ENCODE data around the gene RBM42. TPM values are rescaled to one million over a fixed set of nuclear protein-coding genes. Genes with fewer than 3 reads are reported as not detected.
"Not testable (repeated sequence)": the region's sequence is repeated elsewhere in the genome, so short reads cannot be mapped to it uniquely, and the experiment has no call there.

RBM42 gene
- total and polyA plus RNA-seq, 2 donors: 51.8 to 57.1 TPM

DNA sequence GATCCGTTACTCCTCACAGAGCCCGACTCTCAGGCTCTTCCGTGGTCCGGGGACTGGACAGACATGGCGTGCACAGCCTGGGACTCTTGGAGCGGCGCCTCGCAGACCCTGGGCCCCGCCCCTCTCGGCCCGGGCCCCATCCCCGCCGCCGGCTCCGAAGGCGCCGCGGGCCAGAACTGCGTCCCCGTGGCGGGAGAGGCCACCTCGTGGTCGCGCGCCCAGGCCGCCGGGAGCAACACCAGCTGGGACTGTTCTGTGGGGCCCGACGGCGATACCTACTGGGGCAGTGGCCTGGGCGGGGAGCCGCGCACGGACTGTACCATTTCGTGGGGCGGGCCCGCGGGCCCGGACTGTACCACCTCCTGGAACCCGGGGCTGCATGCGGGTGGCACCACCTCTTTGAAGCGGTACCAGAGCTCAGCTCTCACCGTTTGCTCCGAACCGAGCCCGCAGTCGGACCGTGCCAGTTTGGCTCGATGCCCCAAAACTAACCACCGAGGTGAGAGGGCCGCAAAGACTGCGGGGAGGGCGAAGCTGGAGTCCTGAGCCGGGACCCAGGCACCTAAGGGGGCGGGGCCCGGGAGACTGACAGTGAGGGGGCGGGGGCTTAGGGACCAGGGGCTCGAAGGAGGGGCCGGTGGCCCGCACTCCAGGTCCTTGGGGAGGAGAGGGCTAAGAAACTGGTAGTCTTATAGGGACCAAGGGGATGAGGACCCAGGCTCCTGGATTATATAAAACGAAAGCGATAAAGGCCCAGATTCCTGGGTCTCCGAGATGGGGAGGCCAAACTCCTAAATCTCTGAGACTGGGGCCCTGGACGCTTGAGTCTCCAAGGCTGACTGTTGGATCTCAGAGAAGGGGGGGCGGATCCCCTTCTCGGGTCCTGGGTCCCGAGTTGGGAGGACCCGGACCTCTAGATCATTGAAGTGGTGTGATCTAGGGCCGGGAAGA, 14.7 kb downstream of the RBM42 start:
- Histone ChIP-seq H3K27me3 (ENCODE audit: control insufficient read depth in 2 of 2, insufficient read depth in 1 of 2, low read length in 1 of 2) (peaks cover 0 to 13% of the 10 kb centered on the region in 2 donors), H3K36me3 (ENCODE audit: control insufficient read depth in 2 of 2, insufficient read depth in 2 of 2, low read length in 1 of 2) (peaks cover 0 to under 1% of the 10 kb centered on the region in 2 donors), H3K4me3 (ENCODE audit: low read length in 2 of 2) (peak overlapping the region; percentile 57 to 82), H3K4me1 (ENCODE audit: control insufficient read depth in 2 of 2, insufficient read depth in 2 of 2, low read length in 2 of 2) (peaks cover 24 to 51% of the 10 kb centered on the region in 2 donors), H3K27ac (ENCODE audit: low read depth in 1 of 2, low read length in 1 of 2) (peak overlapping the region; percentile 86 to 94), H3K9me3 (ENCODE audit: control insufficient read depth in 2 of 2, insufficient read depth in 1 of 2, low read length in 1 of 2) (no peaks in the 10 kb centered on the region)
- peak in 6 of 9 donors; percentile 71 to 89 (median 78) for DNase-seq (ENCODE audit: low read depth in 6 of 9, low spot score in 9 of 9)
- under 1% methylated on average over 69 of the region's 69 CpGs for WGBS

DNA sequence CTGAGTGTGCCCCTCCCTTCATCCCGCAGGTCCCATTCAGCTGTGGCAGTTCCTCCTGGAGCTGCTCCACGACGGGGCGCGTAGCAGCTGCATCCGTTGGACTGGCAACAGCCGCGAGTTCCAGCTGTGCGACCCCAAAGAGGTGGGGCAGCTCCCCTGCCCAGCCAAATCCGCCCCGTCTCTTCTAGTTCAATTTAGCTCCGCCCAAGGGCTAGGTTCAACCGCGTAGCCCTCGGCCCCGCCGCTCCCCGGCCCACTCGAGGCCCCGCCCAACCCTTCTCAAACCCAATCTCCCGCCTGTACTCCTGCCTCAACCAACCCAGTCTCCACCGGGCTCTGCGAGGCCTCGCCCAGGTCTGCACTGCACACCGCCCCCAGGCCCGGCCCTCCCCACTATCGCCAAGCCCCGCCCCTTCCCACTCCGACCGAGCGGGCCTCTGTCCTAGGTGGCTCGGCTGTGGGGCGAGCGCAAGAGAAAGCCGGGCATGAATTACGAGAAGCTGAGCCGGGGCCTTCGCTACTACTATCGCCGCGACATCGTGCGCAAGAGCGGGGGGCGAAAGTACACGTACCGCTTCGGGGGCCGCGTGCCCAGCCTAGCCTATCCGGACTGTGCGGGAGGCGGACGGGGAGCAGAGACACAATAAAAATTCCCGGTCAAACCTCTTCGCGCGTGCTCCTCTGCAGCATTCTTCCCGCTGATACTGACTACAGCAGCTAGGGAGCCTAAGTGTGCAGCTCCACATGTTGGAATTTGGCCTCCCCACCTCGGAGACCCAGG, 15.6 kb downstream of the RBM42 start:
- 1% methylated on average over 60 of the region's 60 CpGs for WGBS
- H3K36me3 ChIP-seq (ENCODE audit: control insufficient read depth in 2 of 2, insufficient read depth in 2 of 2, low read length in 1 of 2): no peaks in the 10 kb centered on the region
- peak overlapping the region; percentile 86 to 94 for H3K27ac ChIP-seq (ENCODE audit: low read depth in 1 of 2, low read length in 1 of 2)
- H3K9me3 ChIP-seq (ENCODE audit: control insufficient read depth in 2 of 2, insufficient read depth in 1 of 2, low read length in 1 of 2): no peaks in the 10 kb centered on the region
- peak overlapping the region; percentile 57 to 82 for H3K4me3 ChIP-seq (ENCODE audit: low read length in 2 of 2)
- DNase-seq (ENCODE audit: low read depth in 6 of 9, low spot score in 9 of 9): peak in 6 of 9 donors; percentile 71 to 92 (median 84)
- peaks cover 32 to 58% of the 10 kb centered on the region in 2 donors for H3K4me1 ChIP-seq (ENCODE audit: control insufficient read depth in 2 of 2, insufficient read depth in 2 of 2, low read length in 2 of 2)
- H3K27me3 ChIP-seq (ENCODE audit: control insufficient read depth in 2 of 2, insufficient read depth in 1 of 2, low read length in 1 of 2): peaks cover 0 to 13% of the 10 kb centered on the region in 2 donors

DNA sequence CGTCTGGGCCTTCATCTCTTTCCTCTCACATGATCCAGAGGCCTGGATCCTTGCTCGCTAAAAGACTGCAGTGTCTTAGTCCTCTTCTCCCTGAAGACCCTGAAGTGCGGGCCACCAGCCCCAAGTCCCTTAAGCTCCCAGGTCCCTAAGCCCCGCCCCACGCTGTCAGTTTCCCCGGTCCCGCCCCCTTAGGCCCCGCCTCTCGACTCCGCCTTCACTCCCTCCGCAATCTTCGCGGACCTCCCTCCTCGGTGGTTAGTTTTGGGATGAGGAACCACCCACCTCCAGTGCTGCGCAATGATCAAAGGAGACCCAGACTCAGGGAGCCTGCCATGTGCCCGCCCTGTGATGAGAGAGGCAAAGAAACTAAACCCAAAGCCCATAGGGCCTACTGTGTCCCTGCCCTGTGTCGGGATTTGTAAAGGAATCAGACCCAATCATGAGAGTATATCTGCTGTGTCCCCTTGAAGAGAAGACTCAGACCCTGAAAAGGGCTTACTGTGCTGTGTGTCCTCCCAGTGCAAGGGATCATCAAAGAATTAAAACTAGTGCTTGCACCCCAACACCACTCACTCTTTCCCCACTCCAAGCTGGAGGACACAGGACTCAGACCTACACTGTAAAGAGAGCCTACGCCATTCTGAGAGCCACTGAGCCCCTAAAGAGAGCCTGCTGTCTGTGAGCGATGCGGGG, 16.3 kb downstream of the RBM42 start:
- peaks cover 32 to 58% of the 10 kb centered on the region in 2 donors for H3K4me1 ChIP-seq (ENCODE audit: control insufficient read depth in 2 of 2, insufficient read depth in 2 of 2, low read length in 2 of 2)
- 19% methylated on average over 20 of the region's 20 CpGs for WGBS
- peaks cover 0 to 13% of the 10 kb centered on the region in 2 donors for H3K27me3 ChIP-seq (ENCODE audit: control insufficient read depth in 2 of 2, insufficient read depth in 1 of 2, low read length in 1 of 2)
- peak overlapping the region; percentile 57 to 82 for H3K4me3 ChIP-seq (ENCODE audit: low read length in 2 of 2)
- no peaks in the 10 kb centered on the region for H3K9me3 ChIP-seq (ENCODE audit: control insufficient read depth in 2 of 2, insufficient read depth in 1 of 2, low read length in 1 of 2)
- H3K27ac ChIP-seq (ENCODE audit: low read depth in 1 of 2, low read length in 1 of 2): peak overlapping the region; percentile 86 to 94
- DNase-seq (ENCODE audit: low read depth in 6 of 9, low spot score in 9 of 9): peak in 6 of 9 donors; percentile 37 to 82 (median 70)
- no peaks in the 10 kb centered on the region for H3K36me3 ChIP-seq (ENCODE audit: control insufficient read depth in 2 of 2, insufficient read depth in 2 of 2, low read length in 1 of 2)

DNA sequence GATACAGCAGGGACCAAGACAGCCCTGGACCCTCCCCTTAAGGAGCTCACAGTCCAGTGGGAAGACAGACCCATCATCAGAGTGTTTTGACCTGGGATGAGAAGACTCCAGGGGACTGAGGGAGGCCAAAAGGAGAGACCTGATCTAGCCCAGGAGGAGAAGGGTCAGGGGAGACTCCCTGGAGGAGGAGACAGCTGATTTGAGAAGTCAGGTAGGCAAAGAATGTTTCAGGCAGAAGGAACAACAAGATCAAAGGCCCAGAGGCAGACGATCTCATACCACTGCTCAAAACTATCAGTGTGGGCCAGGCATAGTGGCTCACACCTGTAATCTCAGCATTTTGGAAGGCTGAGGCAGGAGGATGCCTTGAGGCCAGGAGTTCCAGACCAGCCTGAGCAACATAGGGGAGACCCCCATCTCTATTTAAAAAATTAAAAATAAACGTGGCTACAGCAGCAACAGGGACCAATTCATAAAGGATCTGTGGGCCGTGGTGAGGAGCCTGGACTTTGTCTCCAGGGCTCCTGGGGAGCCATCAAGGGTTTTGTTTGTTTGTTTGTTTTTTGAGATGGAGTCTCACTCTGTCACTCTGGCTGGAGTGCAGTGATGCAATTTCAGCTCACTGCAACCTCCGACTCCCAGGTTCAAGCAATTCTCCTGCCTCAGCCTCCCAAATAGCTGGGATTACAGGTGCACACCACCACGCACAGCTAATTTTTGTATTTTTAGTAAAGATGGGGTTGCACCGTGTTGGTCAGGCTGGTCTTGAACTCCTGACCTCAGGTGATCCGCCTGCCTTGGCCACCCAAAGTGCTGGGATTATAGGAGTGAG, 17.1 kb downstream of the RBM42 start:
- H3K36me3 ChIP-seq (ENCODE audit: control insufficient read depth in 2 of 2, insufficient read depth in 2 of 2, low read length in 1 of 2): peaks cover 2 to 4% of the 10 kb centered on the region in 2 donors
- WGBS: 91% methylated on average over 7 of the region's 7 CpGs
- peaks cover 0 to 13% of the 10 kb centered on the region in 2 donors for H3K27me3 ChIP-seq (ENCODE audit: control insufficient read depth in 2 of 2, insufficient read depth in 1 of 2, low read length in 1 of 2)
- H3K9me3 ChIP-seq (ENCODE audit: control insufficient read depth in 2 of 2, insufficient read depth in 1 of 2, low read length in 1 of 2): no peaks in the 10 kb centered on the region
- H3K4me3 ChIP-seq (ENCODE audit: low read length in 2 of 2): no peak overlapping the region
- peaks cover 32 to 58% of the 10 kb centered on the region in 2 donors for H3K4me1 ChIP-seq (ENCODE audit: control insufficient read depth in 2 of 2, insufficient read depth in 2 of 2, low read length in 2 of 2)
- no peak overlapping the region for H3K27ac ChIP-seq (ENCODE audit: low read depth in 1 of 2, low read length in 1 of 2)
- peak in 1 of 9 donors; percentile 6 for DNase-seq (ENCODE audit: low read depth in 6 of 9, low spot score in 9 of 9)

DNA sequence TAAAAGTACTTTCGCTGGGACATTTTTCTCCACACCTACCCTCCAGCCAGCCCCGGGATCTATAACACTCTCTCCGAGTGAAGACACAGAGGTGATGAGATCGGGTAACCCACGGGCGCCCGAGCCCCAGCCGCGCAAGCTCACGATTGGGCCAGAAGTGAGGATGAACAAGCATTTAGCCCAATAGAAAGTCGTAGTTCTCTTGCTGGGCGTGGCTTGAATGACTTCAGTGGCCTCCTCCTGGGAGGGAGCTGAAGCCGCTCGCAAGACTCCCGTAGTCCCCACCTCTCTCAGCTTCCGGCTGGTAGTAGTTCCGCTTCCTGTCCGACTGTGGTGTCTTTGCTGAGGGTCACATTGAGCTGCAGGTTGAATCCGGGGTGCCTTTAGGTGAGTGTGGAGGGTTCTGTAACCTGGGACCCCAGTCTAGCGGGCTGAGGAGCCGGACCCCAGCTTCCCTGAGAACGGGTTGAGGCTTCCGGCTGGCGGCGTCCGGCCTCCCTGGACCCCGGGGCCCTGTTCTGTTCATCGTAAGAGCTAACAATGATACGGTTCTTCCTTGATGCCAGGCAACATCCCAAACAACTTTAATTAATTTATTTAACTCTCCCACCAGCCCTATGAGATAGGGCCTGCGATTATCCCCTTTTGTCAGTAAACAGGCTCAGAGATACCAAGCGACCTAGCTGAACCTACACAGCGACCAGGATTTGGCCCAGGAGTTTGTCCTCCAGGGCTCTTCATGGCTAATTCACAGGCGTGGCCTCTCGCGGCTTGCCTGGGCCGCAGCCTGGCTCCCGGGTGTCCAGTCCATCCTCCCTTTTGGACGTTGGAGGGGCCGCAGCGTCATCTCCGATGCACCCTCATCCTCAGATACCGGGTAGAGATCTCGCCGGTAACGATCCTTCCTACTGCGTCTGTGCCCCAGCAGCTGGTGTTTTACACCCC, 19.5 kb downstream of the RBM42 start, which contains the start of gene COX6B1:
TSS of gene COX6B1 (plus strand) at position 307 of the 945 bp plus-strand sequence. CDS start 2,921 bp downstream, outside the sequence.
- Histone ChIP-seq H3K9me3 (ENCODE audit: control insufficient read depth in 2 of 2, insufficient read depth in 1 of 2, low read length in 1 of 2) (no peaks in the 10 kb centered on the region), H3K4me3 (ENCODE audit: low read length in 2 of 2) (peak within 1 kb of the TSS; percentile 64 to 70), H3K27ac (ENCODE audit: low read depth in 1 of 2, low read length in 1 of 2) (peak within 1 kb of the TSS; percentile 26 to 65), H3K4me1 (ENCODE audit: control insufficient read depth in 2 of 2, insufficient read depth in 2 of 2, low read length in 2 of 2) (peaks cover 15 to 35% of the 10 kb centered on the region in 2 donors), H3K36me3 (ENCODE audit: control insufficient read depth in 2 of 2, insufficient read depth in 2 of 2, low read length in 1 of 2) (peaks cover 10 to 18% of the 10 kb centered on the region in 2 donors), H3K27me3 (ENCODE audit: control insufficient read depth in 2 of 2, insufficient read depth in 1 of 2, low read length in 1 of 2) (no peaks in the 10 kb centered on the region)
- DNase-seq (ENCODE audit: low read depth in 6 of 9, low spot score in 9 of 9): peak; percentile 86 to 99 (median 95)
- WGBS: under 1% methylated on average over 46 of the region's 46 CpGs

DNA sequence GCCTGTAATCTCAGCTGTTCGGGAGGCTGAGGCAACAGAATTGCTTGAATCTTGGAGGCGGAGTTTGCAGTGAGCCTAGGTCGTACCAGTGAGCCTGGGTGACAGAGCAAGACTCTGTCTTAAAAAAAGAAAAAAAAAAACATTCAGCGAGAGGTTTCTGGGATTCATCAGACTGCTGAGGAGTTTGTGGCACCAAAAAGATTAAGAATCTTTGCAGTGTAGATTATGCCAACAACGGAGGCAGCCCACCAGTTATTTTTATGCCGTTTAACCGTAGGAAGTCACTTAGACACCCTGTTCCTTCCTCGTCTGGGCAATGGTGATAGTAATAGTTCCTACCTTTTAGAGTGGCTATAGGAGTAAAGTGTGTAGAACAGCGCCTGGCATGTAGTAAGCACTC, 21.7 kb downstream of the RBM42 start:
- no peaks in the 10 kb centered on the region for H3K27me3 ChIP-seq (ENCODE audit: control insufficient read depth in 2 of 2, insufficient read depth in 1 of 2, low read length in 1 of 2)
- H3K4me3 ChIP-seq (ENCODE audit: low read length in 2 of 2): no peak overlapping the region
- no peak overlapping the region for H3K27ac ChIP-seq (ENCODE audit: low read depth in 1 of 2, low read length in 1 of 2)
- peaks cover 8 to 14% of the 10 kb centered on the region in 2 donors for H3K4me1 ChIP-seq (ENCODE audit: control insufficient read depth in 2 of 2, insufficient read depth in 2 of 2, low read length in 2 of 2)
- DNase-seq (ENCODE audit: low read depth in 6 of 9, low spot score in 9 of 9): no peak
- H3K9me3 ChIP-seq (ENCODE audit: control insufficient read depth in 2 of 2, insufficient read depth in 1 of 2, low read length in 1 of 2): no peaks in the 10 kb centered on the region
- peaks cover 27 to 35% of the 10 kb centered on the region in 2 donors for H3K36me3 ChIP-seq (ENCODE audit: control insufficient read depth in 2 of 2, insufficient read depth in 2 of 2, low read length in 1 of 2)
- 78% methylated on average over 9 of the region's 9 CpGs for WGBS

DNA sequence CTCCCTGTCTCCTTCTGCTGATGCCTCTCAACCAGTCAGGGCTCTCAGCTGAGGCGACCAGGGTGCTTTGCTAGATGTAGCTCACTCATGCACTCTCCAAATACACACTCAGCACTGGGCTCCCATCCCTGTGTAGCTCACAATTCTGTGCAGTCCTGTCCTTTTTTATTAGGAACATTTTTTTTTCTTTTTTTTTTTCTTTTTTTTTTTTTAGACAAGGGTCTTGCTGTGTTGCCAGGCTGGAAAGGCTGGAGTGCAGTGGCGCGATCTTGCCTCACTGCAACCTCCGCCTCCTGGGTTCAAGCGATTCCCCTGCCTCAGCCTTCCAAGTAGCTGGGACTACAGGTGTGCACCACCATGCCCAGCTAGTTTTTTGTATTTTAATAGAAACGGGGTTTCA, 26.0 kb downstream of the RBM42 start:
- not testable (repeated sequence) for H3K9me3 ChIP-seq (ENCODE audit: control insufficient read depth in 2 of 2, insufficient read depth in 1 of 2, low read length in 1 of 2); H3K27me3 ChIP-seq (ENCODE audit: control insufficient read depth in 2 of 2, insufficient read depth in 1 of 2, low read length in 1 of 2); H3K4me3 ChIP-seq (ENCODE audit: low read length in 2 of 2); H3K27ac ChIP-seq (ENCODE audit: low read depth in 1 of 2, low read length in 1 of 2); H3K4me1 ChIP-seq (ENCODE audit: control insufficient read depth in 2 of 2, insufficient read depth in 2 of 2, low read length in 2 of 2); DNase-seq (ENCODE audit: low read depth in 6 of 9, low spot score in 9 of 9)
- peaks cover 53 to 68% of the 10 kb centered on the region in 2 donors for H3K36me3 ChIP-seq (ENCODE audit: control insufficient read depth in 2 of 2, insufficient read depth in 2 of 2, low read length in 1 of 2)
- WGBS: 98% methylated on average over 6 of the region's 6 CpGs
